HepG2 (cell line): ENCODE results near the gene SCAMP3. TPM values are rescaled to one million over a fixed set of nuclear protein-coding genes. Genes with fewer than 3 reads are reported as not detected.

Experiments used
- DZIP1 ChIP-seq: sonication (generic); formaldehyde crosslinking; IDR thresholded peaks from 2 replicates; pipeline ENCODE4 v1.5.0; 2020; ENCODE audit warnings: mild to moderate bottlenecking, missing genetic modification reagents
- EHMT2 ChIP-seq: fragments of 200-600 bp; sonication (generic); IDR thresholded peaks from 2 replicates; pipeline ENCODE4 v1.7.0; 2017; ENCODE audit warnings: antibody characterized with exemption, low read depth, low read length, borderline replicate concordance
- ESRRA ChIP-seq: sonication (generic); formaldehyde crosslinking; IDR thresholded peaks from 2 replicates; pipeline ENCODE4 v1.5.1; 2020; ENCODE audit warnings: mild to moderate bottlenecking, low read depth, missing genetic modification reagents
- HDAC1 ChIP-seq: sonication (generic); formaldehyde crosslinking; IDR thresholded peaks from 2 replicates; pipeline ENCODE4 v1.5.1; 2020; ENCODE audit warnings: mild to moderate bottlenecking, missing genetic modification reagents
- HMG20A ChIP-seq: IDR thresholded peaks from 2 replicates; pipeline ENCODE4 v1.6.1; 2016; ENCODE audit warnings: borderline replicate concordance
- RERE ChIP-seq: IDR thresholded peaks from 2 replicates; pipeline ENCODE4 v1.6.1; 2016; ENCODE audit warnings: low read depth, missing genetic modification reagents, missing compliant biosample characterization
- SNAPC2 ChIP-seq: sonication (generic); formaldehyde crosslinking; IDR thresholded peaks from 2 replicates; pipeline ENCODE4 v1.8.1; 2022; ENCODE audit warnings: mild to moderate bottlenecking, missing genetic modification reagents
- SOX6 ChIP-seq, 2 experiments: fragments of 450-650 bp in 1 of 2; sonication (generic) in 1 of 2; formaldehyde crosslinking in 1 of 2; IDR thresholded peaks; 2 replicates each; pipeline versions ENCODE4 v1.4.0 to v1.6.1; 2017 to 2020; ENCODE audit warnings: antibody characterized with exemption in 1 of 2, mild to moderate bottlenecking in 1 of 2, missing genetic modification reagents in 1 of 2
- TFDP1 ChIP-seq: IDR thresholded peaks from 2 replicates; pipeline ENCODE4 v1.6.1; 2016; ENCODE audit warnings: missing compliant biosample characterization, missing genetic modification reagents, borderline replicate concordance
- ZHX2 ChIP-seq, 2 experiments: sonication (generic) in 1 of 2; formaldehyde crosslinking in 1 of 2; IDR thresholded peaks; 2 replicates each; pipeline versions ENCODE4 v1.6.1 to v1.9.0; 2014 to 2022; ENCODE audit warnings: antibody characterized with exemption in 1 of 2, borderline replicate concordance in 1 of 2, inconsistent platforms in 1 of 2, low read depth in 1 of 2, missing genetic modification reagents in 1 of 2
- polyA plus RNA-seq, 8 experiments: library from polyadenylated mRNA; depleted of rRNA in 3 of 8; stranded (reverse) in 7 of 8; unstranded in 1 of 8; fragments of >200 nt; fragmentation: Illumina TruSeq in 4 of 8; extraction: Trizol in 4 of 8; gene quantifications; 2 replicates each; pipeline versions ENCODE4 v1.2.1 to v1.2.3, GENCODE V29; 2011 to 2016; ENCODE audit warnings: low read depth in 4 of 8, missing spikeins in 1 of 8, mixed read lengths in 1 of 8; ENCODE audit not compliant: insufficient read depth in 1 of 8
- total RNA-seq, 5 experiments: library from RNA; depleted of rRNA; stranded (reverse); fragments of >200 nt; fragmentation: Illumina TruSeq; extraction: Trizol; gene quantifications; 2 replicates each; pipeline ENCODE4 v1.2.3, GENCODE V29; 2016; ENCODE audit warnings: low read depth in 1 of 5

SCAMP3 gene
- total and polyA plus RNA-seq, 2 of the 13 experiments (the other 11 are each of a cell fraction or from before 2014, with no cell fraction given): 46.8 to 83.3 TPM

DNA sequence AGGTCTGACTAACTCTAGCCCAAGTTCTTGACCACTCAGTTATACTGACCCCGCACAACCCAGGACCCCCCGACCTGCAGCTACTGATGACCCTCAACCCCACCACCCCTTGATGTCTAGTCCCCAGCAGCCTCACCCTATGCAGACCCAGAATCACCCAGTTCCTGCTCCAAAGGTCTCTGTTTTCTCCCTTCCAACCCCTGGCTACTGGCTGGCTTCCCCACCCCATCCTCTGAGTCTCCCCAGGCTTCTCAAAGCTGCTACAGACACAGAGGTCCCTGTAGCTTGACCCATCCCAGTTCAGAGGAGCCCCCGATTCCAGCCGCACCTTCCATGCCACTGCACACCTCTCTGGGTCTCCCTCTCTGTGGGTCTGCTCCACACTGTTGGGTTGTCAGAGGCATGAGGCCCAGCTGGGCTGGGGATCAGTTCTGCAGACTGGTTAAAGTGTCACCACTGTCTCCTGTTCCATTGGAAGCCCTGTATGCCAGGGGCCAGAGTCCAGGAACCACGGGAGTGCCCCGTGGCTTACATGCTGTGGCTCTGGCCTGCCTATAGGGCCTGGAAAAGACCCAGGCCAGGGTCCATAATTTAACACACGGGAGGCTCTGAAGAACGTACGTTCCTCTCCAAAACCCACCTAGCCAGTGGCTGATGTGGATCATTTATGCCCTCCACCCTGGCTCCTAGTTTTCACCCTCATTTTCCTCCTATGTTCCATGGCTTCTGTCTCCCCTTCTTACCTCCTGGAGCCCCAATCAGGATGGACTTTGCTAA lies 38.6 kb upstream of the SCAMP3 start (continued):
- TF ChIP-seq DZIP1: no peak
- TF ChIP-seq ESRRA (CRISPR knock-in tag): peak; percentile 81; the same call in 1 of the 2 replicates
- TF ChIP-seq ZHX2 (IDR thresholded peaks at IDR 0.05; ENCODE audit: low read depth): no peak; the same call in 1 of the 2 replicates
- TF ChIP-seq ZHX2 (CRISPR knock-in tag; IDR thresholded peaks at IDR 0.05; ENCODE audit: borderline replicate concordance): no peak
- TF ChIP-seq SOX6 (IDR thresholded peaks at IDR 0.05): no peak
- TF ChIP-seq SOX6 (CRISPR knock-in tag; IDR thresholded peaks at IDR 0.05): peak; percentile 80
- no peak; the same call in 1 of the 2 replicates for TF ChIP-seq EHMT2
- TF ChIP-seq TFDP1: peak; percentile 62; the same call in 1 of the 2 replicates
- peak; percentile 30; the same call in 1 of the 2 replicates for TF ChIP-seq SNAPC2 (CRISPR knock-in tag)
- TF ChIP-seq HDAC1 (CRISPR knock-in tag): peak; percentile 93
- TF ChIP-seq RERE: no peak; the same call in 1 of the 2 replicates
- peak; percentile 81; the same call in 1 of the 2 replicates for TF ChIP-seq HMG20A (CRISPR knock-in tag)
